Ishikawa (cell line): ENCODE measurements around the gene E2F3.

Experiments
- TCF12 ChIP-seq: IDR thresholded peaks from 2 replicates; pipeline ENCODE4 v1.6.1; 2012; ENCODE audit warnings: low read depth
- YY1 ChIP-seq: IDR thresholded peaks from 2 replicates; pipeline ENCODE4 v1.6.1; 2012; ENCODE audit warnings: low read depth

DNA sequence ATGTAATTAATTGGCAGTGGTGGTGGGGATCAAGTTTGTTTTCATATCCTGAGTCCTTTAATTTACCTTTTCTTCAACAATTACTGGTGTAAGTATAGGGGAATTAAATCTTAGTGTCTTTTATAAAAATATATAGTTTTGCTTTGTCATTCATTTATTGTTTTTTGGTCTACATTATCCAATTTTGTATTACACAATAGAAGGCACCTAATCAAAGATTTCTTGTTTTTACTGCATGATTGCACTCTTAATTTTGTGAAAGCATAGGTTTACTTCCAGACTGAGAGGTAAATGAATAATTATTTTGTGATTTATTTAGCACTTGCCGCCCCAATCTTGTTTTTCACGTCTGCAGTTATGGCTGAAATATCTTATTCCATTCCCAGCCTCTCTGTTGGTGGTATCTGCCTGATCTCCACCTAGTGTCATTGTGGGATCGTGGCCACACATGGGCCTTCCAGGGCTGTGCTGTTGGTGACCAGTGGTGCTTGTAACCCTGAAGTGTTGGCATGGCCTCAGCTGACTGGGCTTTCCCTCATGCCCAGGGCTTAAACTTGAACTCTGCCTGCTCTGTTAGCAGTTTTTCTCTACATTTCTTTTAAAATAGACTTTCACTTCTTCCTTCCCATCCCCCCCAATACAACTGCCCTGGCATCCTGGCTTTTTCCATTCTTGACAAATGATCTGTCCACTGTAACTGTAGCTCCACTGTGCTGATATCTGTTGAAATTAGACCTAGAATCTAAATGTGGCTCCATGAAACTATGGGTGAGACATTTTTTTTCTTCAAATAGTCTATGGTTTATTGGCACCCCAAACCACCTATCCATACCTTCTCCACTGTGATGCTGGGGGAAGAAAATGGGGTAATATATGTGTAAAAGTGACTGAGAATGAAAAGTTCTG is 24.8 kb downstream of the E2F3 start:
- TF ChIP-seq YY1 (no peak), TCF12 (no peak)
